HCT116 (cell line): ENCODE data around the gene ZBTB47. TPM values are rescaled to one million over a fixed set of nuclear protein-coding genes. Genes with fewer than 3 reads are reported as not detected.

ENCODE experiments used
- ATAC-seq: fragments of 200-7000 bp; cut with Tn5 transposase; 2 replicates; pipeline ENCODE4 v1.9.1; 2020; ENCODE audit warnings: mild to moderate bottlenecking, moderate library complexity
- BruUV-seq: library from RNA; stranded (reverse); fragments of 400-500 nt; replicated peaks from 2 replicates; lab custom pipeline; 2021; lab: Mats Ljungman, UMichigan
- CTCF ChIA-PET: fragments of 300-600 bp; sonication (Branson Sonifier 250); formaldehyde crosslinking; loops from one replicate; lab custom pipeline; 2021; ENCODE audit warnings: antibody characterized with exemption; lab: Charles Lee
- POLR2A ChIA-PET: fragments of 300-600, 350-600 bp; sonication (Branson Sonifier 250); formaldehyde crosslinking; loops from one replicate; lab custom pipeline; 2021; ENCODE audit warnings: antibody characterized with exemption; lab: Charles Lee
- RAD21 ChIA-PET, 2 experiments: fragments of 300-600 bp; sonication (Branson Sonifier 250); formaldehyde crosslinking; loops; one replicate each; lab custom pipeline; 2023; ENCODE audit warnings: low total read pairs in 2 of 2; ENCODE audit not compliant: uncharacterized antibody in 2 of 2, unreplicated experiment in 2 of 2, low non-redundant PET in 1 of 2; lab: Charles Lee
- DNase-seq: peaks from one replicate; pipeline ENCODE4 v3.0.0-alpha.2; 2010; ENCODE audit warnings: low read depth, low spot score
- H2AFZ ChIP-seq: fragments of 200-600 bp; shearing (Covaris generic), sonication (generic); 2 replicates; pipeline ENCODE4 v1.6.1; 2017; ENCODE audit warnings: low read depth, mixed run types, mixed read lengths, antibody characterized with exemption, low read length; ENCODE audit not compliant: poor library complexity, severe bottlenecking
- H3K27ac ChIP-seq: 2 replicates; pipeline ENCODE4 v1.5.1; 2012; ENCODE audit warnings: low read depth, low read length
- H3K27me3 ChIP-seq: fragments of 200-600 bp; sonication (generic); 2 replicates; pipeline ENCODE4 v1.6.1; 2016; ENCODE audit warnings: mixed run types, low read length, mixed read lengths; ENCODE audit not compliant: insufficient read depth
- H3K36me3 ChIP-seq, 2 experiments: fragments of 200-500 bp in 1 of 2; fragments of 200-600 bp in 1 of 2; sonication (Bioruptor generic) in 1 of 2; sonication (generic) in 1 of 2; 2 replicates each; pipeline versions ENCODE4 v1.5.1 to v1.6.1; 2014 to 2016; ENCODE audit warnings: low read length in 2 of 2, inconsistent platforms in 1 of 2, mixed read lengths in 1 of 2, mixed run types in 1 of 2; ENCODE audit not compliant: insufficient read depth in 2 of 2, control insufficient read depth in 1 of 2
- H3K4me1 ChIP-seq, 2 experiments: fragments of 200-600 bp in 1 of 2; sonication (generic) in 1 of 2; 2 replicates each; pipeline versions ENCODE4 v1.5.1 to v1.6.1; 2012 to 2017; ENCODE audit warnings: low read length in 2 of 2, inconsistent platforms in 1 of 2, mild to moderate bottlenecking in 1 of 2, mixed read lengths in 1 of 2, mixed run types in 1 of 2, moderate library complexity in 1 of 2; ENCODE audit not compliant: insufficient read depth in 2 of 2, control insufficient read depth in 1 of 2
- H3K4me2 ChIP-seq: fragments of 200-600 bp; sonication (generic); 2 replicates; pipeline ENCODE4 v1.6.1; 2017; ENCODE audit warnings: mixed run types, low read length, mixed read lengths
- H3K4me3 ChIP-seq, 2 experiments: fragments of 200-600 bp in 1 of 2; sonication (generic) in 1 of 2; replicated peaks in 1 of 2; 2 replicates each; pipeline ENCODE4 v1.5.1; 2011 to 2016; ENCODE audit warnings: low read length in 2 of 2, control low read depth in 1 of 2, low read depth in 1 of 2, mild to moderate bottlenecking in 1 of 2, mixed read lengths in 1 of 2, mixed run types in 1 of 2
- H3K79me2 ChIP-seq: fragments of 200-600 bp; sonication (generic); 2 replicates; pipeline ENCODE4 v1.6.1; 2017; ENCODE audit warnings: mild to moderate bottlenecking, mixed run types, low read length, moderate library complexity, mixed read lengths; ENCODE audit not compliant: insufficient read depth
- H3K9ac ChIP-seq: fragments of 200-600 bp; sonication (generic); 2 replicates; pipeline ENCODE4 v1.6.1; 2016; ENCODE audit warnings: low read length, mixed read lengths
- H3K9me2 ChIP-seq: fragments of 200-600 bp; sonication (generic), shearing (Covaris generic); 2 replicates; pipeline ENCODE4 v1.6.1; 2017; ENCODE audit warnings: mixed run types, mild to moderate bottlenecking, moderate library complexity; ENCODE audit not compliant: insufficient read depth
- H3K9me3 ChIP-seq, 2 experiments: fragments of 200-500 bp in 1 of 2; fragments of 200-600 bp in 1 of 2; sonication (Bioruptor generic) in 1 of 2; sonication (generic) in 1 of 2; 2 replicates each; pipeline ENCODE4 v1.6.1; 2014 to 2017; ENCODE audit warnings: low read length in 2 of 2, mixed read lengths in 2 of 2, inconsistent platforms in 1 of 2, low read depth in 1 of 2, mild to moderate bottlenecking in 1 of 2, mixed run types in 1 of 2, moderate library complexity in 1 of 2; ENCODE audit not compliant: control insufficient read depth in 1 of 2, insufficient read depth in 1 of 2
- H4K20me1 ChIP-seq: fragments of 200-600 bp; sonication (generic), shearing (Covaris generic); 2 replicates; pipeline ENCODE4 v1.6.1; 2017; ENCODE audit warnings: mixed run types, mild to moderate bottlenecking, moderate library complexity; ENCODE audit not compliant: insufficient read depth
- ATF3 ChIP-seq: IDR thresholded peaks from 2 replicates; pipeline ENCODE4 v1.6.1; 2012
- CBX3 ChIP-seq: IDR thresholded peaks from 2 replicates; pipeline ENCODE4 v1.6.1; 2012; ENCODE audit warnings: low read depth
- ELF1 ChIP-seq: IDR thresholded peaks from 2 replicates; pipeline ENCODE4 v1.6.1; 2012; ENCODE audit warnings: low read depth, borderline replicate concordance
- EZH2phosphoT487 ChIP-seq: fragments of 200-600 bp; IDR thresholded peaks from 2 replicates; pipeline ENCODE4 v1.6.1; 2018; ENCODE audit warnings: antibody characterized with exemption, borderline replicate concordance
- MAX ChIP-seq: IDR thresholded peaks from 2 replicates; pipeline ENCODE4 v1.6.1; 2012
- POLR2A ChIP-seq: IDR thresholded peaks from 2 replicates; pipeline ENCODE4 v1.7.0; 2011; ENCODE audit warnings: borderline replicate concordance; ENCODE audit not compliant: insufficient read depth, insufficient read length; ENCODE audit errors: extremely low read depth
- POLR2AphosphoS5 ChIP-seq: IDR thresholded peaks from 2 replicates; pipeline ENCODE4 v1.6.1; 2011; ENCODE audit warnings: mild to moderate bottlenecking, low read depth, low read length, moderate library complexity
- RAD21 ChIP-seq: IDR thresholded peaks from 2 replicates; pipeline ENCODE4 v1.6.1; 2012; ENCODE audit warnings: low read depth, mild to moderate bottlenecking
- SRF ChIP-seq: IDR thresholded peaks from 2 replicates; pipeline ENCODE4 v1.6.1; 2012; ENCODE audit warnings: low read depth
- TCF7L2 ChIP-seq: IDR thresholded peaks from 2 replicates; pipeline ENCODE4 v1.7.0; 2011; ENCODE audit warnings: borderline replicate concordance, inconsistent platforms; ENCODE audit not compliant: insufficient read depth, insufficient read length; ENCODE audit errors: extremely low read depth
- ZBTB33 ChIP-seq: IDR thresholded peaks from 2 replicates; pipeline ENCODE4 v1.6.1; 2011; ENCODE audit warnings: mild to moderate bottlenecking, low read length, moderate library complexity; ENCODE audit not compliant: insufficient replicate concordance; ENCODE audit errors: extremely low read depth
- ZFX ChIP-seq: fragments of 450-650 bp; IDR thresholded peaks from 2 replicates; pipeline ENCODE4 v1.6.1; 2017
- ZNF274 ChIP-seq: fragments of 200-500 bp; sonication (Bioruptor generic); IDR thresholded peaks from 2 replicates; pipeline ENCODE4 v1.6.1; 2014; ENCODE audit warnings: mild to moderate bottlenecking, low read depth, low read length, inconsistent platforms
- intact Hi-C: fragments of 100-400 bp; cut with micrococcal nuclease; formaldehyde crosslinking; loops from 2 replicates; pipeline ENCODE4 v1.10.0; 2022
- total RNA-seq: library from RNA; stranded (reverse); gene quantifications from one replicate; pipeline ENCODE4 v1.2.1, GENCODE V29; 2021; ENCODE audit not compliant: unreplicated experiment

ZBTB47 gene
- total RNA-seq, 1 experiment from 2014 or later = 6.3 TPM

GRCh38 chr3:42713747-42714146, 60.2 kb downstream of the ZBTB47 start:
- H3K9me3 ChIP-seq = no peaks in the 10 kb centered on the region
- H3K9ac ChIP-seq = no peak overlapping the region
- no peaks in the 10 kb centered on the region for H3K36me3 ChIP-seq
- no peak overlapping the region for H3K4me2 ChIP-seq
- RAD21 ChIA-PET = no interaction called here
- no peaks in the 10 kb centered on the region for H3K9me2 ChIP-seq
- TF ChIP-seq SRF (no peak), TCF7L2 (no peak), ZFX (no peak), CBX3 (no peak), MAX (no peak), POLR2AphosphoS5 (no peak), EZH2phosphoT487 (no peak), ZBTB33 (no peak), POLR2A (no peak), ATF3 (no peak), ZNF274 (no peak), RAD21 (no peak), ELF1 (no peak)
- no peaks in the 10 kb centered on the region for H3K27me3 ChIP-seq
- no TSS peak for BruUV-seq
- no peak for DNase-seq
- CTCF ChIA-PET = no interaction called here
- no peak overlapping the region for H3K4me3 ChIP-seq
- H2AFZ ChIP-seq = no peak overlapping the region
- intact Hi-C loops = no loop called here
- POLR2A ChIA-PET = no interaction called here
- no peak overlapping the region for H3K27ac ChIP-seq
- no peaks in the 10 kb centered on the region for H3K4me1 ChIP-seq
- H4K20me1 ChIP-seq = no peaks in the 10 kb centered on the region
- ATAC-seq = no peak
- H3K79me2 ChIP-seq = no peaks in the 10 kb centered on the region
